Measurements from ENCODE around the gene TXNDC2. TPM values are rescaled to one million over a fixed set of nuclear protein-coding genes. Genes with fewer than 3 reads are reported as not detected.
A peak's percentile ranks its signal among the peaks of the same experiment; 100 is the strongest.

TXNDC2 gene
- total and polyA plus RNA-seq, 10 of the 15 experiments (the other 5 are each of a cell fraction or from before 2014, with no cell fraction given) = 0.04 to 0.07 (median 0.06) TPM; not detected in 7

GRCh38 chr18:9876212-9876866 is 9.4 kb upstream of the TXNDC2 start:
- Histone ChIP-seq H3K27ac (ENCODE audit: control insufficient read depth, insufficient read depth) (no peak overlapping the region), H3K27me3 (replicated peaks in 1 of 2; ENCODE audit: control insufficient read depth in 2 of 2, insufficient read depth in 2 of 2, low read length in 1 of 2) (no peaks in the 10 kb centered on the region; a peak in 1 of 4 replicates), H3K4me2 (ENCODE audit: control insufficient read depth, insufficient read depth) (no peak overlapping the region), H3K4me3 (no peak overlapping the region), H3K9me3 (replicated peaks; ENCODE audit: control insufficient read depth, insufficient read depth, low read length) (no peaks in the 10 kb centered on the region; the same call in 2 of the 3 replicates), H2AFZ (ENCODE audit: control insufficient read depth, low read depth, low read length) (no peak overlapping the region), H3K79me2 (ENCODE audit: control insufficient read depth, insufficient read depth, low read length) (no peaks in the 10 kb centered on the region), H3K36me3 (ENCODE audit: control insufficient read depth in 2 of 2, insufficient read depth in 2 of 2, low read length in 1 of 2) (no peaks in the 10 kb centered on the region), H4K20me1 (ENCODE audit: control insufficient read depth, insufficient read depth) (no peaks in the 10 kb centered on the region), H3K9ac (ENCODE audit: control insufficient read depth, insufficient read depth, low read length) (no peak overlapping the region), H3K4me1 (ENCODE audit: control insufficient read depth, insufficient read depth, low read length) (no peaks in the 10 kb centered on the region)
- TF ChIP-seq USF2 (IDR thresholded peaks at IDR 0.05; ENCODE audit: borderline replicate concordance, low read depth, low read length) = no peak
- TF ChIP-seq NFYA (IDR thresholded peaks at IDR 0.05; ENCODE audit: borderline replicate concordance, low read depth, low read length) = no peak
- intact Hi-C loops (cut with micrococcal nuclease; ENCODE audit: unreplicated experiment) (loop anchor here (10.0 kb wide), 1 partner anchor 68 kb away; no protein-coding TSS in a partner anchor), in situ Hi-C loops (cut with MboI) (no loop called here)
- ChIA-PET POLR2A (interaction anchor here (1.0 kb wide), 1 partner anchor 15 kb away, joined by 3 read pairs; no protein-coding TSS in a partner anchor), SMC1A (ENCODE audit: uncharacterized antibody, unreplicated experiment) (no interaction called here), CTCF (no interaction called here), RAD21 (ENCODE audit: unreplicated experiment) (no interaction called here)
- FAIRE-seq (no peak), DNase-seq (ENCODE audit: low read depth, low spot score) (no peak), ATAC-seq (no peak)
- WGBS (ENCODE audit: insufficient coverage, insufficient replicate concordance, low lambda C conversion rate, missing lambda C conversion rate) = 93% methylated on average over 2 of the region's 2 CpGs
- no TSS peak for BruUV-seq (replicated peaks)

- no peak overlapping the region for H3K9ac ChIP-seq (ENCODE audit: control insufficient read depth, insufficient read depth, low read length)
Observed at GRCh38 chr18:9876867-9877654, 8.7 kb upstream of the TXNDC2 start.

More at GRCh38 chr18:9876867-9877654, 8.7 kb upstream of the TXNDC2 start:
- POLR2A ChIA-PET = interaction anchor here (1.0 kb wide), 1 partner anchor 16 kb away, joined by 3 read pairs; no protein-coding TSS in a partner anchor
- BruUV-seq (replicated peaks) = no TSS peak
- no peaks in the 10 kb centered on the region; a peak in 1 of 4 replicates for H3K27me3 ChIP-seq (replicated peaks in 1 of 2; ENCODE audit: control insufficient read depth in 2 of 2, insufficient read depth in 2 of 2, low read length in 1 of 2)
- DNase-seq (ENCODE audit: low read depth, low spot score) (no peak), FAIRE-seq (no peak), ATAC-seq (peak; percentile 35; the same call in 2 of the 3 replicates)
- no peaks in the 10 kb centered on the region for H3K36me3 ChIP-seq (ENCODE audit: control insufficient read depth in 2 of 2, insufficient read depth in 2 of 2, low read length in 1 of 2)
- 35% methylated on average over 9 of the region's 9 CpGs for WGBS (ENCODE audit: insufficient coverage, insufficient replicate concordance, low lambda C conversion rate, missing lambda C conversion rate)
- no peak overlapping the region for H3K27ac ChIP-seq (ENCODE audit: control insufficient read depth, insufficient read depth)
- intact Hi-C loops (cut with micrococcal nuclease; ENCODE audit: unreplicated experiment) (loop anchor here (10.0 kb wide), 1 partner anchor 68 kb away; no protein-coding TSS in a partner anchor), in situ Hi-C loops (cut with MboI) (no loop called here)
- CTCF ChIA-PET = no interaction called here
- H3K4me3 ChIP-seq = no peak overlapping the region
- no peaks in the 10 kb centered on the region for H3K79me2 ChIP-seq (ENCODE audit: control insufficient read depth, insufficient read depth, low read length)
- TF ChIP-seq EP300 (IDR thresholded peaks at IDR 0.05; ENCODE audit: borderline replicate concordance in 1 of 2, control insufficient read depth in 1 of 2, low read depth in 2 of 2, low read length in 2 of 2) (no peak), FOS (IDR thresholded peaks at IDR 0.05; ENCODE audit: borderline replicate concordance, extremely low read depth, insufficient read length) (no peak), ZNF217 (IDR thresholded peaks at IDR 0.05) (no peak), YY1 (IDR thresholded peaks at IDR 0.05; ENCODE audit: low read depth, low read length) (0 out of 2 replicates have a peak, but pooled peaks have one; percentile 14), FOXM1 (IDR thresholded peaks at IDR 0.05; ENCODE audit: low read depth, low read length) (no peak)
- RAD21 ChIA-PET (ENCODE audit: unreplicated experiment) = no interaction called here
- H3K4me1 ChIP-seq (ENCODE audit: control insufficient read depth, insufficient read depth, low read length) = no peaks in the 10 kb centered on the region
- SMC1A ChIA-PET (ENCODE audit: uncharacterized antibody, unreplicated experiment) = no interaction called here
- H3K4me2 ChIP-seq (ENCODE audit: control insufficient read depth, insufficient read depth) = peak overlapping the region; percentile 31; the same call in 1 of the 2 replicates
- no peaks in the 10 kb centered on the region; the same call in 2 of the 3 replicates for H3K9me3 ChIP-seq (replicated peaks; ENCODE audit: control insufficient read depth, insufficient read depth, low read length)
- no peaks in the 10 kb centered on the region for H4K20me1 ChIP-seq (ENCODE audit: control insufficient read depth, insufficient read depth)
- H2AFZ ChIP-seq (ENCODE audit: control insufficient read depth, low read depth, low read length) = no peak overlapping the region; the same call in 1 of the 2 replicates
